Measurements from ENCODE around the gene DPM3. TPM values are rescaled to one million over a fixed set of nuclear protein-coding genes. Genes with fewer than 3 reads are reported as not detected.
"Not testable (repeated sequence)": the region's sequence is repeated elsewhere in the genome, so short reads cannot be mapped to it uniquely, and the experiment has no call there.

The DPM3 gene
- total RNA-seq, 1 experiment from 2014 or later = 73.5 TPM

DNA sequence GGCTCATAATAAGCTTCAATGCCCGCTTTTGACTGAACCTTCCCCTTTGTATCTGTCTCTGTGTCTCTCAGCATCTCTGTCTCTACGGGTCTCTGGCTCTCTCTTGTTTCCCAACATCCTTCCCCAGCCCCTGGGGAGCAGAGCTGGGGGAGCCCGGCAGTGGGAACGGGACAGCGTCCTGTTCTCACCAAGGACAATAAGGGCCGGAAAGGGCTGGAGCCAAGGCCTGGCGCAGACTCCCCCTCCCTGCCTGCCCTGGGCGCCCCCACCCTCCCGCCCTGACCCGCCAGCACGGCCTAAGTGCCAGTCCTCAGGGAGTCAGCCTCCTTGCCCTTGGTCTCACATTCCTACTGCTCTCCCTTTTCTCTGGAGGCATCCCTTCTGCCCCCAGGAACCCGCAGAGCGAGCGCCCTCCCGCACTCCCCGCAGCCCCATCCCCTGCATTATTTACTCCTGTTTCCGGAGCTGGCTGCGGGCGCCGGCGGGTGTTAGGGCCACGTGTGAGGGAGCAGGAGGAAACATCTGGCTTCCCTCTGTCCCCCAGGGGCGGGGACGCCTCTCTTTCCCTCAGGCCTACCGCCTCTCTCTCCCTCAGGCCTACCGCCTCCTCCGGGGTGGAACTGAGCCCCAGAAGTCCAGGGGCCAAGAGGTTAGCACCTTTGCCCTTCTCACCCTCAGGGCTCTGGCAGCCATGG lies 26.3 kb upstream of the DPM3 start (continued):
- TF ChIP-seq, protein P1, sequence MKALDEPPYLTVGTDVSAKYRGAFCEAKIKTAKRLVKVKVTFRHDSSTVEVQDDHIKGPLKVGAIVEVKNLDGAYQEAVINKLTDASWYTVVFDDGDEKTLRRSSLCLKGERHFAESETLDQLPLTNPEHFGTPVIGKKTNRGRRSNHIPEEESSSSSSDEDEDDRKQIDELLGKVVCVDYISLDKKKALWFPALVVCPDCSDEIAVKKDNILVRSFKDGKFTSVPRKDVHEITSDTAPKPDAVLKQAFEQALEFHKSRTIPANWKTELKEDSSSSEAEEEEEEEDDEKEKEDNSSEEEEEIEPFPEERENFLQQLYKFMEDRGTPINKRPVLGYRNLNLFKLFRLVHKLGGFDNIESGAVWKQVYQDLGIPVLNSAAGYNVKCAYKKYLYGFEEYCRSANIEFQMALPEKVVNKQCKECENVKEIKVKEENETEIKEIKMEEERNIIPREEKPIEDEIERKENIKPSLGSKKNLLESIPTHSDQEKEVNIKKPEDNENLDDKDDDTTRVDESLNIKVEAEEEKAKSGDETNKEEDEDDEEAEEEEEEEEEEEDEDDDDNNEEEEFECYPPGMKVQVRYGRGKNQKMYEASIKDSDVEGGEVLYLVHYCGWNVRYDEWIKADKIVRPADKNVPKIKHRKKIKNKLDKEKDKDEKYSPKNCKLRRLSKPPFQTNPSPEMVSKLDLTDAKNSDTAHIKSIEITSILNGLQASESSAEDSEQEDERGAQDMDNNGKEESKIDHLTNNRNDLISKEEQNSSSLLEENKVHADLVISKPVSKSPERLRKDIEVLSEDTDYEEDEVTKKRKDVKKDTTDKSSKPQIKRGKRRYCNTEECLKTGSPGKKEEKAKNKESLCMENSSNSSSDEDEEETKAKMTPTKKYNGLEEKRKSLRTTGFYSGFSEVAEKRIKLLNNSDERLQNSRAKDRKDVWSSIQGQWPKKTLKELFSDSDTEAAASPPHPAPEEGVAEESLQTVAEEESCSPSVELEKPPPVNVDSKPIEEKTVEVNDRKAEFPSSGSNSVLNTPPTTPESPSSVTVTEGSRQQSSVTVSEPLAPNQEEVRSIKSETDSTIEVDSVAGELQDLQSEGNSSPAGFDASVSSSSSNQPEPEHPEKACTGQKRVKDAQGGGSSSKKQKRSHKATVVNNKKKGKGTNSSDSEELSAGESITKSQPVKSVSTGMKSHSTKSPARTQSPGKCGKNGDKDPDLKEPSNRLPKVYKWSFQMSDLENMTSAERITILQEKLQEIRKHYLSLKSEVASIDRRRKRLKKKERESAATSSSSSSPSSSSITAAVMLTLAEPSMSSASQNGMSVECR (CRISPR knock-in tag; IDR thresholded peaks at IDR 0.05; ENCODE audit: borderline replicate concordance) = no peak
- TF ChIP-seq ZNF532 (CRISPR knock-in tag; IDR thresholded peaks at IDR 0.05; ENCODE audit: borderline replicate concordance) (no peak), STAT6 (CRISPR knock-in tag; conservative IDR thresholded peaks at IDR 0.05; ENCODE audit: low read depth) (no peak), TCF7 (CRISPR knock-in tag; IDR thresholded peaks at IDR 0.05; ENCODE audit: low read depth) (no peak), SMAD3 (CRISPR knock-in tag; IDR thresholded peaks at IDR 0.05; ENCODE audit: borderline replicate concordance) (no peak), CBFB (CRISPR knock-in tag; IDR thresholded peaks at IDR 0.05; ENCODE audit: low read depth) (0 out of 2 replicates have a peak, but pooled peaks have one; percentile 56), MXD4 (CRISPR knock-in tag; IDR thresholded peaks at IDR 0.05; ENCODE audit: borderline replicate concordance) (no peak)
- TF ChIP-seq, protein P2, sequence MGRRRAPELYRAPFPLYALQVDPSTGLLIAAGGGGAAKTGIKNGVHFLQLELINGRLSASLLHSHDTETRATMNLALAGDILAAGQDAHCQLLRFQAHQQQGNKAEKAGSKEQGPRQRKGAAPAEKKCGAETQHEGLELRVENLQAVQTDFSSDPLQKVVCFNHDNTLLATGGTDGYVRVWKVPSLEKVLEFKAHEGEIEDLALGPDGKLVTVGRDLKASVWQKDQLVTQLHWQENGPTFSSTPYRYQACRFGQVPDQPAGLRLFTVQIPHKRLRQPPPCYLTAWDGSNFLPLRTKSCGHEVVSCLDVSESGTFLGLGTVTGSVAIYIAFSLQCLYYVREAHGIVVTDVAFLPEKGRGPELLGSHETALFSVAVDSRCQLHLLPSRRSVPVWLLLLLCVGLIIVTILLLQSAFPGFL (CRISPR knock-in tag; IDR thresholded peaks at IDR 0.05; ENCODE audit: borderline replicate concordance) = no peak

DNA sequence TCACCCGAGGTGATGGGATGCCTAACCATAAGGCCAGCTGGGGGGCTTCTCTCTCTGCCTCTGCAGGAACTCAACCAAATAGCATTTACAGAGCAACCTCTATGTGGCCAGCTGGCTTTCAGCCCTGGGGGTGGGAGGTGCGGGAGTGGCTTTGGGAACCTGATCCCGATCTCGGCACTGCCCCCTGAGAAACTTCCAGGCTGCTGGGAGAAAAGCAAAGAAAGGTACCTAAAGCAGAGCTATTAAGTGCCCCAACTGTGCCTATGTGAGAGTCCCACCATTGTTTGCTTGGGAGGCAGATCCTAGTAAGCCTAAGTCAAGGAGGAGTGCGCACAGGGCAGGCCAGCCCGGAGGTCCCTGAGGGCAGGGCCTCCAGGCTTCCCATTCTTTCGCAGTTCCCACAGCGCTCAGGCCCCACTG lies 25.7 kb upstream of the DPM3 start:
- Mint-ChIP-seq H3K4me3 (peak overlapping the region; percentile 73), H3K27ac (peak overlapping the region; percentile 94), H3K27me3 (ENCODE audit: low read depth) (no peaks in the 10 kb centered on the region; the same call in 1 of the 2 replicates), H3K4me1 (peaks cover 17% of the 10 kb centered on the region), H3K9me3 (peaks cover 4% of the 10 kb centered on the region), H3K36me3 (peaks cover 16% of the 10 kb centered on the region)
- ChIA-PET CTCF (interaction anchor here (0.7 to 12.2 kb wide), 25 partner anchors 9 to 210 kb away, joined by 3 to 605 read pairs (median 25); partner anchors contain the start of genes ADAM15, DPM3, EFNA1 and EFNA4), POLR2A (interaction anchor here (0.9 to 1.6 kb wide), 4 partner anchors 30 to 74 kb away, joined by 3 read pairs; partner anchors contain the start of gene SLC50A1)
- TF ChIP-seq TEAD4 (CRISPR knock-in tag; IDR thresholded peaks at IDR 0.05) = 0 out of 2 replicates have a peak, but pooled peaks have one; percentile 14
- no peak for TF ChIP-seq MLX (CRISPR knock-in tag; IDR thresholded peaks at IDR 0.05)
- DNase-seq (ENCODE audit: low spot score) (peak; percentile 51), ATAC-seq (peak; percentile 23)

DNA sequence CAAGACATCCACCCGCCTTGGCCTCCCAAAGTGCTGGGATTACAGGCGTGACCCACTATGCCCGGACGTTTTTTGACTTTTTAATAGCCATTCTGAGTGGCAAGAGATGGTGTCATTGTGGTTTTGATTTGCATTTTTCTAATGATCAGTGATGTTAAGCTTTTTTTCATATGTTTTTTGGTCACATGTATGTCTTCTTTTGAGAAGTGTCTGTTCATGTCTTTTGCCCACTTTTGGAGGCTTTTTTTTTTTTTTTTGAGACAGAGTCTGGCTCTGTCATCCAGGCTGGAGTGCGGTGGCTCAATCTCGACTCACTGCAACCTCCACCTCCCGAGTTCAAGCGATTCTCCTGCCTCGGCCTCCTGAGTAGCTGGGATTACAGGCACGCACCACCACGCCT lies 24.3 kb upstream of the DPM3 start:
- Mint-ChIP-seq H3K4me1 (peaks cover 17% of the 10 kb centered on the region), H3K36me3 (peaks cover 10% of the 10 kb centered on the region)
- ATAC-seq; DNase-seq (ENCODE audit: low spot score); H3K27me3 Mint-ChIP-seq (ENCODE audit: low read depth); H3K27ac Mint-ChIP-seq; H3K4me3 Mint-ChIP-seq; H3K9me3 Mint-ChIP-seq: not testable (repeated sequence)
- CTCF ChIA-PET = interaction anchor here (0.7 to 12.2 kb wide), 3 partner anchors 8 to 74 kb away, joined by 3 to 605 read pairs (median 4); partner anchors contain the start of gene KRTCAP2
- POLR2A ChIA-PET = interaction anchor here (0.6 kb wide), 1 partner anchor 85 kb away, joined by 4 read pairs; no protein-coding TSS in a partner anchor

GRCh38 chr1:155163785-155164184 lies 23.5 kb upstream of the DPM3 start:
- peaks cover 17% of the 10 kb centered on the region for H3K4me1 Mint-ChIP-seq
- POLR2A ChIA-PET = interaction anchor here (0.6 kb wide), 1 partner anchor 86 kb away, joined by 4 read pairs; no protein-coding TSS in a partner anchor
- H3K36me3 Mint-ChIP-seq; H3K4me3 Mint-ChIP-seq; ATAC-seq; H3K9me3 Mint-ChIP-seq; H3K27me3 Mint-ChIP-seq (ENCODE audit: low read depth); DNase-seq (ENCODE audit: low spot score); H3K27ac Mint-ChIP-seq: not testable (repeated sequence)
- CTCF ChIA-PET = interaction anchor here (1.3 kb wide), 1 partner anchor 9 kb away, joined by 4 read pairs; the partner anchor contains the start of gene KRTCAP2

- H3K27ac Mint-ChIP-seq; ATAC-seq; H3K36me3 Mint-ChIP-seq; DNase-seq (ENCODE audit: low spot score); H3K9me3 Mint-ChIP-seq; H3K4me3 Mint-ChIP-seq; POLR2A ChIA-PET; H3K27me3 Mint-ChIP-seq (ENCODE audit: low read depth): not testable (repeated sequence)
- H3K4me1 Mint-ChIP-seq = peaks cover 17% of the 10 kb centered on the region
- CTCF ChIA-PET = interaction anchor here (0.7 to 1.0 kb wide), 3 partner anchors 10 to 93 kb away, joined by 3 to 7 read pairs (median 3); no protein-coding TSS in a partner anchor
Measured at GRCh38 chr1:155162631-155163030, 22.3 kb upstream of the DPM3 start.

All from WTC11 (cell line).